Measurements from ENCODE around the gene ADAMTS1. TPM values are rescaled to one million over a fixed set of nuclear protein-coding genes. Genes with fewer than 3 reads are reported as not detected.
A peak's percentile ranks its signal among the peaks of the same experiment; 100 is the strongest.
"Not testable (repeated sequence)": the region's sequence is repeated elsewhere in the genome, so short reads cannot be mapped to it uniquely, and the experiment has no call there.

ADAMTS1 gene
- polyA plus RNA-seq (ENCODE audit: insufficient read length in 12 of 12), result 100 to 1,000 TPM in 1 of 12 donors, 10 to 100 TPM in 10, not detected in 1; 18.6 to 101 (median 27.2) TPM
- long read RNA-seq, donor 1, full-length matches to known transcripts, result 11 of 45 reads
- long read RNA-seq, donor 1, partial matches to known transcripts, result 34 of 45 reads
- long read RNA-seq, donor 1, other reads (novel, unspliced or antisense), result 0 of 45 reads
- long read RNA-seq, donor 2, full-length matches to known transcripts, result 7 of 7 reads
- long read RNA-seq, donor 2, partial matches to known transcripts, result 0 of 7 reads
- long read RNA-seq, donor 2, other reads (novel, unspliced or antisense), result 0 of 7 reads
- long read RNA-seq, donor 3, full-length matches to known transcripts, result 3 of 3 reads
- long read RNA-seq, donor 3, partial matches to known transcripts, result 0 of 3 reads
- long read RNA-seq, donor 3, other reads (novel, unspliced or antisense), result 0 of 3 reads
- long read RNA-seq, donor 4, full-length matches to known transcripts, result 2 of 2 reads
- long read RNA-seq, donor 4, partial matches to known transcripts, result 0 of 2 reads
- long read RNA-seq, donor 4, other reads (novel, unspliced or antisense), result 0 of 2 reads
- long read RNA-seq, donor 5, full-length matches to known transcripts, result 10 of 10 reads
- long read RNA-seq, donor 5, partial matches to known transcripts, result 0 of 10 reads
- long read RNA-seq, donor 5, other reads (novel, unspliced or antisense), result 0 of 10 reads
- long read RNA-seq, donor 6, full-length matches to known transcripts, result 4 of 4 reads
- long read RNA-seq, donor 6, partial matches to known transcripts, result 0 of 4 reads
- long read RNA-seq, donor 6, other reads (novel, unspliced or antisense), result 0 of 4 reads
- long read RNA-seq, donor 7, result 0 reads
- long read RNA-seq, donor 8, full-length matches to known transcripts, result 8 of 8 reads
- long read RNA-seq, donor 8, partial matches to known transcripts, result 0 of 8 reads
- long read RNA-seq, donor 8, other reads (novel, unspliced or antisense), result 0 of 8 reads
- long read RNA-seq, donor 9, full-length matches to known transcripts, result 6 of 23 reads
- long read RNA-seq, donor 9, partial matches to known transcripts, result 17 of 23 reads
- long read RNA-seq, donor 9, other reads (novel, unspliced or antisense), result 0 of 23 reads
- long read RNA-seq, donor 10, full-length matches to known transcripts, result 5 of 5 reads
- long read RNA-seq, donor 10, partial matches to known transcripts, result 0 of 5 reads
- long read RNA-seq, donor 10, other reads (novel, unspliced or antisense), result 0 of 5 reads
- long read RNA-seq, donor 11, full-length matches to known transcripts, result 3 of 3 reads
- long read RNA-seq, donor 11, partial matches to known transcripts, result 0 of 3 reads
- long read RNA-seq, donor 11, other reads (novel, unspliced or antisense), result 0 of 3 reads

GRCh38 chr21:26845066-26845758 lies at the start of gene ADAMTS1:
ADAMTS1 (minus strand) TSS chr21:26845409; CDS start chr21:26844954, 455 bp downstream.
- DNase-seq, result peak; percentile 95

DNA sequence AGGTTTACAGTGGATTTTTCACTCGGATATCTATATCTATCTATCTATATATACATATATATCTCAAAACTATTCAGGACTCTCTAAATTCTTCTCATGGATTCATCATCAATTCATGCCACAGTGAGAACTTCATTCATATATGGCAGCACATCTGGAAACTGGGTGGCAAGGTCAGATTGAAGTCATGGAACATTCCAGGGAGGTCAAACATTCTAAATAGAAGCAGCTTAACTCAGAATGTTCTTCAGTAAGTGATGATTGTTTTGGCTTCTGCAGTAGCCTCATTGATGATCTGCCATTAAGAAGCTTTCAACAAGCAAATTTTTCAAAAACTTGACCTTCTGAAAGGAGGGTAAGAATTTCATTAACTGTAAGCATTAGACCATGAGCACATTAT lies 46.9 kb upstream of the ADAMTS1 start:
- no peak for DNase-seq

GRCh38 chr21:26888931-26889330 lies 43.7 kb upstream of the ADAMTS1 start:
- no peak for DNase-seq

DNA sequence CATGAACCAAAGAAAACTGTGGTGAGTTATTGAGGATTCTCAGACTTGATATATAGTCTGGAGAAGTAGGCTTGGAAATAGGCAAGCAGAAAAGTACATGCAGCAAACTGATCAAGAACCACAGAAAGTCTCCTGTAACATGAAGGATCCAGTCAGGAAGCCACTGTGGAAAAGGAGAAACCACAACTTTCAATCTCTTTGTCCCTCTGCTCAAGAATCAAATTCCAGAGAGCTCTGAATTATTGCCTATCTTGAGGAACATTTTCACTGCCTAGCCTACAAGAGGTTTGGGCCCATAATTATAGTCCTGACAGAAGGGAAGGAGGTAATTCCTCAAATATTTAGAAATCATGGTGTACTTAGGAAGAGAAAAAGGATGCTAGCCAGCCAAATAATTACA lies 43.0 kb upstream of the ADAMTS1 start:
- no peak for DNase-seq

DNA sequence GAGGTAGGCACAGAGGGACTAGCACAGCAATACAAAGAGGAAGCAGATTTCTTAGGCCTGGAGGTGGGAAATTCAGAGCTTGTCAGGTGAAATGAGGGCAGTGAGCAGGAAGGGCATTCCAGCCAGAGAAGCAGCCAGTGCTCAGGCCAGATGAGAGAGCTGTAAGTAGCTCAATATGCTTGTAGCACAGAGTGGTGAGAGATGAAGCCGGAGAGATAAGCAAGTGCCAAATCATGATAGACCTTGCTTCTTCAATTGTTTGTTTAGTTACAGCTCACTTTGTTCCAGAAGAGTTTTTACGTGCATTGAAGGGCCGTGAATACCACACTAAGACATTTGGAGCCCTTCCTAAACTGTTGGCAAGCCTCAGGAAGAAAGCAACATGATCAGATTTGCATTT lies 42.0 kb upstream of the ADAMTS1 start:
- DNase-seq, result no peak

- no peak for DNase-seq
Measured at GRCh38 chr21:26884436-26884835, 39.2 kb upstream of the ADAMTS1 start.

GRCh38 chr21:26883768-26884167 lies 38.6 kb upstream of the ADAMTS1 start:
- DNase-seq, result no peak

DNA sequence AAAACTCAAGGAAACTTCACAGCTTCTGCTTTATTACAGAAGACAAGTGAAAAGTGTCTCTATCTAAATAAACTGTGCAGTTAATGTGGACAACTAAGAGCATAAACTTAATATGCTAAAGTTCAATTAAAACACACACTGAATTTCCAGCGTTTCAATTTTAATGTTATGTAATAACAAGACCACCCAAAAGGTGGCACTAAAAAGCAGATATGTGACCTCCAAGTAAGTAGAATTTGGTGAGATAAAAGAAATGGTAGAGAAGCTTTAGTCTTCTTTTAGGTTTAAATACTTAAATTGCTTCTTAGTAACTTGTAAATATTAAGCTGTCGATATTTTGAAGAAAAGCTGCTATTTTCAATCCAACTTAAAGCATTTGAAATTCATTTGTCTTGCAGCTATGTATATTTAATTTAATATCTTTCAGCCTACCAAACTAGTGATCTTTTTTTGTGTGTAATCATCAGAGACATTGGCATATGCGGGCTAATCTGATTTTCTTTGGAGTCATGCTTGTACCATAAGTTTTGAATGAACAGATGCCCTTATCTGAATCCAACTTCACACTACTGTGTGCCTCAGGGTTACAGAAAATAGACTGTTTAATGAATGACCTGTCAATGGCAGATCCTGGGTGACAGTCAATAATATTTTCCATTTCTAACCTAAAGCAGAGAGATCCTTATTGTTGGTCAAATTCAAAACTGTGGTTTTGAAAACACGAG lies 36.5 kb upstream of the ADAMTS1 start:
- peak; percentile 20 for DNase-seq

DNA sequence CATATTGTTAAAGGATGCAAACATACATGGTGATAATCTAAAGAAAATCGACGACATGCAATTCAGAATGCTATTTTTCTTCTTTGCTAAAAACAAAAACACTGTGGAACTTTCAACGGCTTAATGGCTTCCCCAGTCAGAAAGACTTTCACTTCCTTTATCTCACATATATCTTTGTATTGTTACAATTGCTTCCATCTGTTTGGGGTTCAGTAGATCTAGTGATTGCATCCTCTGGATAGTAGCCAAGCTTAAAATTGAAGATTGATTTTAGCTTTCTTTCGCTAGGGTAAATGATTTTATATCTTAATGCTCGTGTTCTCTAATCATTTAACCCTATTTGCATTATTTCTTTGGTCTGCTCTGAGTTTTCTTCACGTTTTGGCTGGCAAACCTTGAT lies 31.8 kb upstream of the ADAMTS1 start:
- DNase-seq, result peak; percentile 17

DNA sequence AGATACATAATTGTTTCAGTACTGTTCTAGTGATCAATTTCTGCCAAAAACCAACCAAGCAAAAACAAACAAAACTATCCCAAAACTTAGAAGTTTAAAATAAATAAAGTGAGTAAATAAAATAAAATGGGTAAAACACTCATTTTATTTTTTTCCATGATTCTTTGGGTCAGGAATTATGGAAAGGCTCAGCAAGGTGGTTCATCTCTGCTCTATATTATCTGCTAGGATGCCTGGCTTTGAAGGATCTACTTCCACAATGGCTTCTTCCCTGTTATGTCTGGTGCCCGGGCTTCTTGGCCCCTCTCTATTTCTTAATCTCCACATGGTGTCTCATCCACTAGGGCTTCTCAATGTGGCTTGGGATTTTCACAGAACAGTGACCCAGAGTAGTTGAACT lies 29.1 kb upstream of the ADAMTS1 start:
- DNase-seq, result no peak

DNA sequence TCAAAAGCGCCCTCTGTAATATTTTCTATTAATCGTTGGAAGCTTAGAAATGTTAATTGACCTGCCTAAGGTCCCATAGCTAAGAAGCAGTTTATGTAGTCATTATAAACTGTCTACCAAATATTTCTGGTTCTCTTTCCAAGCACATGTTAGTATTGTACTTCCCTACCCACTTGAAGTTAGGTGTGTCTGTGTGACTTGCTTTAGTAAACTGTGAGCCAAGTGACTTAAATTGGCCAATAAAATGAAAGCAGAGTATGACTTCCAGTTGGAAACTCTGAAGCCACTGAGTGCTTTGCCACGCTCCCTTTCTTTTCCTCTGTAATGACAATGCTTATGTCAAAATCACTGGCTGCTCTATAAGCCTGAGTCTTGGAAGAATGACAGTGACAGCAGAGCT lies 20.6 kb upstream of the ADAMTS1 start:
- no peak for DNase-seq

- not testable (repeated sequence) for DNase-seq
Measured at GRCh38 chr21:26856871-26857350, 11.7 kb upstream of the ADAMTS1 start.

DNA sequence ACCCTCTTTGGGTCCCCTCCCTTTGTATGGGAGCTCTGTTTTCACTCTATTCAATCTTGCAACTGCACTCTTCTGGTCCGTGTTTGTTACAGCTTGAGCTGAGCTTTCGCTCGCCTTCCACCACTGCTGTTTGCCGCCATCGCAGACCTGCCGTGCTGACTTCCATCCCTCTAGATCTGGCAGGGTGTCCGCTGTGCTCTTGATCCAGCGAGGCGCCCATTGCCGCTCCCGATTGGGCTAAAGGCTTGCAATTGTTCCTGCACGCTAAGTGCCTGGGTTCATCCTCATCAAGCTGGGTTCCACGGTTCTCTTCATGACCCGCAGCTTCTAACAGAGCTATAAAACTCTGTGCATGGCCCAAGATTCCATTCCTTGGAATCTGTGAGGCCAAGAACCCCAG lies 9.5 kb upstream of the ADAMTS1 start:
- not testable (repeated sequence) for DNase-seq

- DNase-seq, result no peak
Measured at GRCh38 chr21:26852423-26852822, 7.2 kb upstream of the ADAMTS1 start.

GRCh38 chr21:26851109-26851944 lies 6.1 kb upstream of the ADAMTS1 start:
- DNase-seq, result no peak

GRCh38 chr21:26850116-26850643 lies 5.0 kb upstream of the ADAMTS1 start:
- DNase-seq, result peak; percentile 56

DNA sequence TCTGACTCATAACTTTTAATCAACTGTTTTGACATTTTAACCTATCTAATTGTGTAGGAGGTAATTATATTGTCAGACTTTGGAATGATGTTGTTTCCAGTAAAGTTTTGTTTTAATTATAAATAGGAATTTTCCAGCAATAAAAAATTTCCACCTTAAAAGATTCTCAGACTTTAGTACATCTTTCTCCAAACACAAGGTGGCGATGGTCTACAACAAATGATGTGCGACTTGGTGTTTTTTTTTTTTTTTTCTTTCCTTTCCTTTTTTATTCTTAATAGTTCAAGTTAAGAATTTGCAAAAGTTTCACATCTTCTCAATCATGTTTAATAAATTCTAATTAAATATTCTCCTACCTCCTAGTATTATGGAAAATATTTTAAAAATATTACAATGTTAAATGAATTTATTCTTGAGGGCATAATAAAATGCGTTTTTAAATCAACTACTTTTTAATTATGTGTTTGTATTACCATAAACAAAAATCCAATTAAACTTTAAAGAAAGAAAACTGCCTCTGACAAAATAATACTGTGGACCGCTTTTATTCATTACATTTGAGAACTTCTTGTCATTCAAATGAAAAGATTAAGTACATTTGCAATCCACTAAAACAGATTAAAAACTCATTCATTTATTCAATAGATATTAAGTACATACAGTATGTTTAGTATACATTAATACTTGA lies 4.4 kb upstream of the ADAMTS1 start:
- peak; percentile 71 for DNase-seq

- peak; percentile 60 for DNase-seq
Measured at GRCh38 chr21:26847921-26848320, 2.7 kb upstream of the ADAMTS1 start.
